Uterus (tissue), 4 donors: ENCODE measurements around the gene RTP3. TPM values are rescaled to one million over a fixed set of nuclear protein-coding genes. Genes with fewer than 3 reads are reported as not detected.

Experiments used
- DNase-seq, 2 donors: peaks; one replicate each; pipeline ENCODE4 v3.0.0-alpha.2; 2019 to 2020
- H3K27ac ChIP-seq, 2 donors: fragments of 200-600 bp; sonication (generic); 1 replicate in 1 of 2; 2 replicates in 1 of 2; pipeline ENCODE4 v1.5.1; 2016 to 2018
- H3K27me3 ChIP-seq, 2 donors: fragments of 200-600 bp; sonication (generic); one replicate each; pipeline ENCODE4 v1.5.1; 2018 to 2019; ENCODE audit warnings: control low read depth in 1 of 2
- H3K36me3 ChIP-seq, 2 donors: fragments of 200-600 bp; sonication (generic); one replicate each; pipeline ENCODE4 v1.5.1; 2019; ENCODE audit warnings: control low read depth in 1 of 2
- H3K4me1 ChIP-seq, 2 donors: fragments of 200-600 bp; sonication (generic); one replicate each; pipeline ENCODE4 v1.5.1; 2018 to 2019; ENCODE audit warnings: control low read depth in 1 of 2
- H3K4me3 ChIP-seq, 2 donors: fragments of 200-600 bp; sonication (generic); 1 replicate in 1 of 2; 2 replicates in 1 of 2; pipeline ENCODE4 v1.5.1; 2018 to 2019; ENCODE audit warnings: mild to moderate bottlenecking in 1 of 2
- H3K9me3 ChIP-seq, 2 donors: fragments of 200-600 bp; sonication (generic); one replicate each; pipeline ENCODE4 v1.5.1; 2019; ENCODE audit warnings: control low read depth in 1 of 2
- CTCF ChIP-seq, 4 experiments: fragments of 200-600 bp in 2 of 4; fragments of 450-650 bp in 2 of 4; sonication (generic) in 2 of 4; IDR thresholded peaks; one replicate each; pipeline ENCODE4 v1.5.1; 2016 to 2019; ENCODE audit warnings: antibody characterized with exemption in 4 of 4, mild to moderate bottlenecking in 2 of 4, moderate library complexity in 1 of 4
- POLR2A ChIP-seq, 2 donors: fragments of 450-650 bp; IDR thresholded peaks; one replicate each; pipeline ENCODE4 v1.6.1; 2016; ENCODE audit warnings: antibody characterized with exemption in 2 of 2, mild to moderate bottlenecking in 1 of 2, moderate library complexity in 1 of 2
- intact Hi-C: fragments of 100-400 bp; cut with DNase I; formaldehyde crosslinking; loops from one replicate; pipeline ENCODE4 v1.15.1; 2023; ENCODE audit warnings: low total_unique reads
- total RNA-seq, 4 donors: library from RNA; depleted of rRNA in 3 of 4; stranded (reverse); fragments of >200 nt in 3 of 4; gene quantifications; one replicate each; pipeline versions ENCODE4 v1.1.0 to v1.2.4, GENCODE V29; 2014 to 2023
- donor health status: DM: yes; HTN: yes; CAD: no.

The RTP3 gene
- total RNA-seq, 4 donors from 2014 or later = not detected

DNA sequence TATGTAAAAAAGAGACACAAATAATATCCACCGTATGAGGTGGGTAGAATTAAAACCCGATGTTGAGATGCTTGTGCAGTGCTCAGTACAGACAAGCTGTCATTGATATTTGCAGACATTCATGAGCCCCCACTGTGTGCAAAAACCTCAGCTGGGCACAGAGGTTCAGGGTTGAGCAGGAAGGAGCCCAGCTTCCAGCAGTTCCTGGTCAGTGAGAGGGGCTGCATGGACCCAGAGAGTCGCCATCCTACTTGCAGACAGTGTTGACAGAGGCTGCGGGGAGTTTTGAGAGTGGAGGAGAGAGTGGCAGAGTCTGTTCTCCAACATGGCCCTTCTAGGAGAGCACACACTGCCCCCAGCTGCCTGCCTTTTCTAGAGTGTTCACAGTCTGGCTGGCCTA lies 26.9 kb upstream of the RTP3 start:
- Histone ChIP-seq H3K27ac (no peak overlapping the region), H3K36me3 (no peaks in the 10 kb centered on the region), H3K9me3 (no peaks in the 10 kb centered on the region), H3K4me3 (no peak overlapping the region), H3K4me1 (no peaks in the 10 kb centered on the region), H3K27me3 (no peaks in the 10 kb centered on the region)
- intact Hi-C loops = no loop called here
- no peak for DNase-seq
- TF ChIP-seq POLR2A (IDR thresholded peaks at IDR 0.05) = no peak
- no peak for TF ChIP-seq CTCF (IDR thresholded peaks at IDR 0.05)

GRCh38 chr3:46471371-46471914 lies 26.3 kb upstream of the RTP3 start:
- TF ChIP-seq POLR2A (IDR thresholded peaks at IDR 0.05) = no peak
- TF ChIP-seq CTCF (IDR thresholded peaks at IDR 0.05) = no peak
- DNase-seq = no peak
- no peaks in the 10 kb centered on the region for H3K36me3 ChIP-seq
- H3K4me3 ChIP-seq = no peak overlapping the region
- H3K27ac ChIP-seq = no peak overlapping the region
- H3K4me1 ChIP-seq = no peaks in the 10 kb centered on the region
- H3K9me3 ChIP-seq = no peaks in the 10 kb centered on the region
- H3K27me3 ChIP-seq = no peaks in the 10 kb centered on the region
- intact Hi-C loops = no loop called here

DNA sequence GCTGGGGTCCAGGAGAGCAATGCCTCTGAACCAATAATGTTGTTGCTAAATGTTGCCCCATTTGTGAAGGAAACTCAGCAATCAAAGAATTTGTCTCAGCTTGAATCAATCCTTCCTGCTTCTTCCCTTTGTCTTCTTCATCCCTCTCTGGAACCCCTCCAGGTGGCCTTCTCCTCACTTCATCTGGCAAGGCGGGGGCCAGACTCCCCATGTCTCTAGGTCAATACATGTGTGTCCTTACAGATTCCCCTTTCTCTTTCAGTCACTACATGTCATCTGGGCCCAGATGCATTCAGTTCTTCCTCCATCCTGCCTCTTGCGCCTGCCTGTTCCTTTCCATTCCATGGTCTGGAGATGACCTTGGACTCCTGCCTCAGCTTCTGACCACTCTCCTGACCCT lies 25.0 kb upstream of the RTP3 start:
- H3K9me3 ChIP-seq = no peaks in the 10 kb centered on the region
- H3K27ac ChIP-seq = no peak overlapping the region
- H3K4me1 ChIP-seq = no peaks in the 10 kb centered on the region
- no peak overlapping the region for H3K4me3 ChIP-seq
- TF ChIP-seq POLR2A (IDR thresholded peaks at IDR 0.05) (no peak), CTCF (IDR thresholded peaks at IDR 0.05) (no peak)
- no peaks in the 10 kb centered on the region for H3K27me3 ChIP-seq
- intact Hi-C loops = no loop called here
- DNase-seq = no peak
- no peaks in the 10 kb centered on the region for H3K36me3 ChIP-seq

GRCh38 chr3:46477145-46477544 lies 20.6 kb upstream of the RTP3 start:
- no peak for DNase-seq
- no peaks in the 10 kb centered on the region for H3K27me3 ChIP-seq
- no peaks in the 10 kb centered on the region for H3K4me1 ChIP-seq
- intact Hi-C loops = no loop called here
- H3K27ac ChIP-seq = no peak overlapping the region
- TF ChIP-seq CTCF (IDR thresholded peaks at IDR 0.05) (no peak), POLR2A (IDR thresholded peaks at IDR 0.05) (no peak)
- H3K9me3 ChIP-seq = no peaks in the 10 kb centered on the region
- H3K36me3 ChIP-seq = no peaks in the 10 kb centered on the region
- no peak overlapping the region for H3K4me3 ChIP-seq

DNA sequence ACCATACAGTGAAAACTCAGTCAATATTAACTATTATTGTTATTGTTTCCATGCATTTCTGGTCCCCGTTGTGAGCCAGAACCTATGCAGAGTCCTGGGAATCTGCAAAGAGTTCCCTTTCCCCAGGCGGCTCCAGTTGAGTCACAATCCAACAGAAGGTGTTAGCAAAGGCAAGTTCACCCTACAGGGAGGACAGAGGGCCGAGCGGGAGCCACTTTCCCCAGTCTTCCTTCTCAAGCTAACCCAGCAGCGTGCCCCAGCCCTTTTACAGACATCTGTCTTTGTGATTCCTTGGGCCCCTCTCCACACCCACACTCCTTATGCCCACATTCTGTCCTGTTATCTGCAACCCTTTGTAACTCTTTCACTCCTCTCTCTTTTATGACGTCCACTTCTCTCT lies 20.0 kb upstream of the RTP3 start:
- H3K27ac ChIP-seq = no peak overlapping the region
- intact Hi-C loops = no loop called here
- H3K4me1 ChIP-seq = no peaks in the 10 kb centered on the region
- no peaks in the 10 kb centered on the region for H3K36me3 ChIP-seq
- H3K4me3 ChIP-seq = no peak overlapping the region
- no peak for DNase-seq
- H3K27me3 ChIP-seq = no peaks in the 10 kb centered on the region
- H3K9me3 ChIP-seq = no peaks in the 10 kb centered on the region
- TF ChIP-seq CTCF (IDR thresholded peaks at IDR 0.05) (no peak), POLR2A (IDR thresholded peaks at IDR 0.05) (no peak)
